HCT116 (cell line): Measurements from ENCODE around the gene PGS1.

ENCODE experiments used
- CTCF ChIP-seq, 3 experiments: fragments of 200-600 bp in 1 of 3; sonication (generic) in 1 of 3; IDR thresholded peaks in 2 of 3; conservative IDR thresholded peaks in 1 of 3; 2 replicates each; pipeline ENCODE4 v1.5.1; 2012 to 2017; ENCODE audit warnings: low read depth in 2 of 3, low read length in 2 of 3, antibody characterized with exemption in 1 of 3, borderline replicate concordance in 1 of 3, control low read depth in 1 of 3, mild to moderate bottlenecking in 1 of 3, mixed read lengths in 1 of 3, mixed run types in 1 of 3, moderate library complexity in 1 of 3; ENCODE audit not compliant: insufficient read depth in 1 of 3
- EZH2 ChIP-seq: fragments of 200-600 bp; sonication (generic); IDR thresholded peaks from 2 replicates; pipeline ENCODE4 v1.6.1; 2017; ENCODE audit warnings: antibody characterized with exemption, mixed run types
- FOSL1 ChIP-seq: IDR thresholded peaks from 2 replicates; pipeline ENCODE4 v1.6.1; 2012; ENCODE audit warnings: low read depth
- MAX ChIP-seq: IDR thresholded peaks from 2 replicates; pipeline ENCODE4 v1.6.1; 2012
- POLR2A ChIP-seq: IDR thresholded peaks from 2 replicates; pipeline ENCODE4 v1.7.0; 2011; ENCODE audit warnings: borderline replicate concordance; ENCODE audit not compliant: insufficient read depth, insufficient read length; ENCODE audit errors: extremely low read depth
- RAD21 ChIP-seq: IDR thresholded peaks from 2 replicates; pipeline ENCODE4 v1.6.1; 2012; ENCODE audit warnings: low read depth, mild to moderate bottlenecking
- SRF ChIP-seq: IDR thresholded peaks from 2 replicates; pipeline ENCODE4 v1.6.1; 2012; ENCODE audit warnings: low read depth
- YY1 ChIP-seq: IDR thresholded peaks from 2 replicates; pipeline ENCODE4 v1.6.1; 2011; ENCODE audit warnings: low read length, low read depth, moderate library complexity, mild to moderate bottlenecking; ENCODE audit not compliant: insufficient replicate concordance; ENCODE audit errors: extremely low read depth

- TF ChIP-seq RAD21 (no peak), CTCF (IDR thresholded peaks at IDR 0.05 in 2 of 3, conservative IDR thresholded peaks at IDR 0.05 in 1 of 3; ENCODE audit: borderline replicate concordance in 1 of 3, insufficient read depth in 1 of 3, low read depth in 2 of 3, low read length in 2 of 3) (no peak), POLR2A (no peak), EZH2 (no peak), FOSL1 (no peak), MAX (no peak), YY1 (no peak), SRF (no peak)
Observed at GRCh38 chr17:78400581-78401240, 22.3 kb downstream of the PGS1 start.
